HG02571 (cell line): Measurements from ENCODE around the gene UGT1A3.
"Not testable (repeated sequence)": the region's sequence is repeated elsewhere in the genome, so short reads cannot be mapped to it uniquely, and the experiment has no call there.

Experiments
- ATAC-seq: cut with Tn5 transposase; IDR thresholded peaks from one replicate; pipeline ENCODE4 v1.9.1; 2021; ENCODE audit warnings: mild to moderate bottlenecking, moderate library complexity; ENCODE audit not compliant: unreplicated experiment

The UGT1A3 gene

GRCh38 chr2:233728723-233729301, at the start of gene UGT1A3:
Gene UGT1A3 (plus strand): TSS chr2:233729042. CDS start chr2:233729127, 85 bp downstream.
- ATAC-seq: no peak

DNA sequence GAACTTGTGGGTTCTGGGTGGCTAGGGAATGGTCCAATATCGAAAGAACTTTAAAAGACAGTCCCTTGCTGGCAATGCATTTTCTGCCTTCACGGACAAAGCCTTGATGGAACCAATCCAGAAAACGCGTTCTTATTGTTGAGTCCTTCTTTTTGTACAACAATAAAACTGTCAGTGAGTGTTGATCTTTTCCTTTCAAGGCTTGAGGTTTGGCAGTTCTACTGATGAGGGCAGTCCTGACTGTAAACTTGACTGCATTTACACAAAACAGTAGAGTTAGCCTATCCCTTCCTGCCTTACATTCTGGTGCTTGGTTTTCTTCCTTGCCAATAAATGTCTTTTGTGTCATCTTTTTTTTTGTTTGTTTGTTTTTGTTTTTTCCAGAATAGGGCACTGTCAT, 49.6 kb upstream of the UGT1A3 start:
- ATAC-seq: no peak

GRCh38 chr2:233680361-233681045, 48.3 kb upstream of the UGT1A3 start:
- ATAC-seq: no peak

DNA sequence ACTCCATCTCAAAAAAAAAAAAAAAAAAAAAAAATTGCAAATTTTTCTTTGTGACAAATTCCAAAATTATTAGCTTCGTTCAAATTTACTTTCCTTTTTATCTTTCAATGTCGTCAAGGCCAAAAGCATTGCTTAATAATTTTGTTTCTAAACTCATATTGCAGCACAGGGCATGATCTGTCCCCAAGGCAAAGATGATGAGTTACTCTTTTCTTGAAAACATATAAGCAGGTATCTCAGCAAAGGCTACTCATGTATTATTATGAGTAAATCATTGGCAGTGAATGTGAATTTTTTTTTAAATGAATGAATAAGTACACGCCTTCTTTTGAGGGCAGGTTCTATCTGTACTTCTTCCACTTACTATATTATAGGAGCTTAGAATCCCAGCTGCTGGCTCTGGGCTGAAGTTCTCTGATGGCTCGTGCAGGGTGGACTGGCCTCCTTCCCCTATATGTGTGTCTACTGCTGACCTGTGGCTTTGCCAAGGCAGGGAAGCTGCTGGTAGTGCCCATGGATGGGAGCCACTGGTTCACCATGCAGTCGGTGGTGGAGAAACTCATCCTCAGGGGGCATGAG, 47.2 kb upstream of the UGT1A3 start, which contains the start of gene UGT1A7:
UGT1A7 (plus strand) TSS at position 381 of the 579 bp plus-strand sequence; CDS start at position 418, 37 bp downstream.
- no peak for ATAC-seq

- no peak for ATAC-seq
Observed at GRCh38 chr2:233684640-233685039, 44.2 kb upstream of the UGT1A3 start.

GRCh38 chr2:233686928-233687327, 41.9 kb upstream of the UGT1A3 start:
- no peak for ATAC-seq

- ATAC-seq: no peak
Observed at GRCh38 chr2:233688341-233688740, 40.5 kb upstream of the UGT1A3 start.

DNA sequence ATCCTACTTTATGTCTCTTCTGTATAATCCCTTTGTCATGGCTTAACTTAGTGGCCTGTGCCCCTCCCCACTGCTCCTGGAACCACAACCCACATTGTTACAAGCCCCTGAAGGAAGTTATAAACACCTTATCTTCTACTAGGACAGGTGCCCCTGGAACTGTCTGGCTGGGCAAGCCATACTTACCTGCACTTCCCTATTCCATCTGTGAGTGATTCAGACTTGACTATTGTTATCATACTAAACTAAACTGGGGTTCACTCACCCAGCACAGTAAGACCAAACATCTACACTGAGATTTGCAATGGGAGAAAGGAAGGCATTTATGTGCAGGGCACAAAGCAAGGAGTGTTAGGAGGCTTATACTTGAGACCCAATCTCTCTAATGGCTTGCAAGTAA, 39.8 kb upstream of the UGT1A3 start:
- ATAC-seq: no peak

GRCh38 chr2:233689501-233689900, 39.3 kb upstream of the UGT1A3 start:
- ATAC-seq: no peak

- no peak for ATAC-seq
Observed at GRCh38 chr2:233690444-233690843, 38.4 kb upstream of the UGT1A3 start.

DNA sequence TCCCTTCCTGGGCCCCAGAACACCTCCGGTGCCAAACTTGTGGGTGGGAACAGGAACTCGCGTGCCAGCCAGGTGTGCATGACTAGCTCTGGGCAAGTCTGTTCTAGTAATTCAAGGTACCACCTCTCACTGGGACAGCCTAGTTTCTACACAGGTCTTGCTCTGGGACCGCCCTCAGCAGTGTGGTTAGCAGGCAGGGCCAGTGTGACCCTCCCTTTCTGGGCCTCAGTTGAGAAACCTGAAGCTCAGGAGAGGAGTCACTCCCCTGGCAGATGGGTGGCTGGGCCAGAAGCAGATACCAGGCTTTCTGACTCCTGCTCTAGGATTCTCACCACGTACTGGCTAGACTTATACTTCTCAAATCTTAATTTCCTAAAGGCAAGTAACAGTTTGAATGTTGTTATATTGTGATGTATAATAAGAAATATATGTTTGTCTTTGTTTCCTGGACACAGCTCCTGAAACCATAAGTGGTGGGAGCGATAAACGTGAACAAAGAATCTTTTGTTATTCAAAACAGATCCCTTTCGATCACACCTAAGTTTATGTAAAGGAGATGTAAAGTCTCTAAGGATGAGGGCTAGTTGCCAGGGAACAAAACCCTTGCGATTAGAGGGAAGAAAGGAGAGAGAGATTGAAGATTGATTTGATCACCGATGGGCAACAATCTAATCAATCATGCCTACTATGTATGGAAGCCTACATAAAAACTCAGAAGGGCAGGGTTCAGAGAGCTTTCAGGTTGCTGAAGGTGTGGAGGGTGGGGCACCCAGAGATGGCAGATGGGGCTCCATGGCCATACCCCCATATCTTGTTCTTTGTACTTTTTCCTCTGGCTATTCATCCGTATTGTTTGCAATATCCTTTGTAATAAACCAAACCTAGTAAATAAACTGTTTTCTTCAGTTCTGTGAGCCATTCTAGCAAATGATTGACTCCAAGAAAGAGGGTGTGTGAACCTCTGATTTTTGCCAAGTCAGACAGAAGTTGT, 37.1 kb upstream of the UGT1A3 start:
- ATAC-seq: no peak

DNA sequence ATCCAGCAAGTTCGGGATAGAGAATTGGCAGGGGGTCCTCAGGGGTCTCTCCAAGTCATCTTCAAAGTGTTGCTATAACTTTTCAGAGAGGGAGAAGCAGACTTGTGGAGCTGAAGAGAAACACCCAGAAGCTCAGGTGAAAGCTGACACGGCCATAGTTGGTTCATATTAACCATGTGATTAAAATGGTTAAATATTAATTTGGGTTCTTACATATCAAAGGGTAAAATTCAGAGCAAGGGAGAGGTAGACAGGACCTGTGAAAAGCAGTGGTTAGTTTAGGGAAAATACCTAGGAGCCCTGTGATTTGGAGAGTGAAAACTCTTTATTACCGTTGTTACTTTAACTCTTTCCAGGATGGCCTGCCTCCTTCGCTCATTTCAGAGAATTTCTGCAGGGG, 36.2 kb upstream of the UGT1A3 start, which contains the start of gene UGT1A6:
UGT1A6 (plus strand) TSS at position 243 of the 400 bp plus-strand sequence; CDS start at position 358, 115 bp downstream.
- ATAC-seq: no peak

- ATAC-seq: no peak
Observed at GRCh38 chr2:233693963-233694362, 34.9 kb upstream of the UGT1A3 start.

GRCh38 chr2:233698740-233699139, 30.1 kb upstream of the UGT1A3 start:
- no peak for ATAC-seq

DNA sequence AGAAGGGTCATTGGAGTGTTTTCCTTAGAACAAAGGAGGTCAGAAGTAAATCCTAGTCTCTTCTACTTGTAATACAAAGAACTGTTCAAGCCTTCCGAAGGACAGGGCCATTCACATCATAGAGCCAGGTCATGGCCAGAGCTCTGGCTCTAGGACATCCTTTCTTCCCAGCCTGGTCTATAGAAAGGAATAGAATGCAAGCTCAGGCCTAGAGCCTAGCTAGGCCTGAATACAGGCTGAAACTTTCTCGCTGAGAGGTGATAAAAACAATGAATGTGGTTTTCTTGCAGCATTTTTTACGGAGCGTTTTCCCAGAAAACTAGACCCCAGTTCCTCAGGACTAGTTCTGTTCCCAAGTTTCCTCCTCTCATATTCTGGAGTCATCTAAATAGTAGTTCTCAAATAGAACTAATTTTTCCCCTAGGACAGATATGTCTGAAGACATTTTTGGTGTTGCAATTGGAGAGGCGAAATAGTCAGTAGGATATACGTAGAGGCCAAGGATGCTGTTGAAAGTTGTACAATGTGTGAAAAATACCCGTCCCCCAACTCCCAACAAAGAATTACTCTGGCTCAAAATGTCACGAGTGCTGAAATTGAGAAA, 29.3 kb upstream of the UGT1A3 start:
- no peak for ATAC-seq

DNA sequence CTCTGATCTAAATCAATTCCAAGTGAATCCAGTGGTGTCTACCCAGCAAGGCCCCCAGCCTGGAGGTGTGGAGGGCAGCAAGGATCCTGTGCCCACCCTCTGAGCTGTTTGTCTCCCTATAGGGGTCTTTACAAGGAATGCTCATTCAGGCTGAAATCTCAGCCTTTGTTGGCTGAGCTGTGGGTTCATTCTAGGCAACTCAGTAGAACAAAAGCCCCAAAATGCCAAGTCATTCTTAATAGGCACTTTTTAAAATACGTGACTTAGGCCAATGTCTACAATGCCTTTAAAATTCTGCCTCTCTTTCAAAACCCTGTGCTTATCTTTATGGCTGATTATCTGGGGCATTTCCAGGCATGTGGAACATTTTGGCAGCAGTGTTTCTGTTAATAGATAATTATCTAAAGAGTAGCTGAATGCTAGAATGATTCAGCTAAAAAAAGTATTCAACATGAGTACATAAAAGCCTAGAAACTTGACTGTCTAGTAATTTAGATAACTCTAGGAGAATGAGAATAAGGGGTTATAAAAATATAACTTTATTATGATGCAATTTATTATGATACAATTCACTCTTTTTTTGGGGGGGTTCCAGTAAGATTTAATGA, 28.7 kb upstream of the UGT1A3 start:
- no peak for ATAC-seq

- not testable (repeated sequence) for ATAC-seq
Observed at GRCh38 chr2:233700842-233701241, 28.0 kb upstream of the UGT1A3 start.

- no peak for ATAC-seq
Observed at GRCh38 chr2:233702238-233702637, 26.6 kb upstream of the UGT1A3 start.

DNA sequence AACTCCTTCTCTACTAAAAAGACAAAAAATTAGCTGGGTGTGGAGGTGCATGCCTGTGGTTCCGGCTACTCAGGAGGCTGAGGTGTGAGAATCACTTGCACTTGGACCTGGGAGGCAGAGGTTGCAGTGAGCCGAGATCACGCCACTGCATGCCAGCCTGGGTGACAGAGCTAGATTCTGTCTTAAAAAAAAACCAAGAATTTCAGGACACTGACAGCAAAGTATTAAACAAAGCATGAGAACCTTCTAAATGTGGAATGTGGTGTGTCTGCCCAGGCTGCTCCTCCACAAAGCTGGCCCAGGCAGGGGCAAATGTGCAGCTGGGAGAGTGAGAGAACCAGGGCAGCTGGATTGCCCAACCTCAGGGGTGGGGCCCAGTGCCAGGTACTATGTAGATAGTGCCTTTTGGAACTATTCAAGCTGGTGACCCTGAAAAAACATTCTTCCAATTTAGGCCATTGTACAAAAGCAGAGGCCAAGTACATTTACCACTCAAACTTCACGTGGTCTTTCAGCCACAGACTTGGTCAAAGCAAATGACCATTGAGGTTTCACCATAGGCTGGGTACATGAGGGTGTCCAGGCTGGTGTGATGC, 22.8 kb upstream of the UGT1A3 start:
- ATAC-seq: no peak

DNA sequence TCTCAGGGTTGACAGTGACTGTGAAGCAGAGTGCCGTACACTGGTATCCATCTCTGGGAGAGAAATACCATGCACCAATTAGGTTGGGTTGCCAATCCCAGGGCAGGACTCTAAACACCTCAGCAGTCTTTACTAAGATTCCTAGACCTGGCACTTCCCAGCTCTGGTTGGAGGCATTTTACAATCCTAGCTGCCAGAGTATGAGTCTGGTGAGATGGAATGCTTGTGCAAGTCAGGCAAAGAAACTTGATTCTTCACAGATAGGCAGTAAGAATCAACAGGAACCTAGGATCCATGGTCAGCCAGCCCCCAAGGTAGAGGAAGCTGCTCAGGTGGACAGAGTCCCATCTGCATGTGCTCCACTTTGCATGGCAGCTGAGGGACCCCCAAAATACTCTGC, 22.1 kb upstream of the UGT1A3 start:
- no peak for ATAC-seq
